ENCODE data around the gene BCS1L. TPM values are rescaled to one million over a fixed set of nuclear protein-coding genes. Genes with fewer than 3 reads are reported as not detected.

BCS1L gene
- total and polyA plus RNA-seq, 2 of the 13 experiments (the other 11 are each of a cell fraction or from before 2014, with no cell fraction given) = 48.9 to 76.0 TPM

GRCh38 chr2:218709908-218710307 is 50.4 kb downstream of the BCS1L start (continued):
- TF ChIP-seq, protein P1, sequence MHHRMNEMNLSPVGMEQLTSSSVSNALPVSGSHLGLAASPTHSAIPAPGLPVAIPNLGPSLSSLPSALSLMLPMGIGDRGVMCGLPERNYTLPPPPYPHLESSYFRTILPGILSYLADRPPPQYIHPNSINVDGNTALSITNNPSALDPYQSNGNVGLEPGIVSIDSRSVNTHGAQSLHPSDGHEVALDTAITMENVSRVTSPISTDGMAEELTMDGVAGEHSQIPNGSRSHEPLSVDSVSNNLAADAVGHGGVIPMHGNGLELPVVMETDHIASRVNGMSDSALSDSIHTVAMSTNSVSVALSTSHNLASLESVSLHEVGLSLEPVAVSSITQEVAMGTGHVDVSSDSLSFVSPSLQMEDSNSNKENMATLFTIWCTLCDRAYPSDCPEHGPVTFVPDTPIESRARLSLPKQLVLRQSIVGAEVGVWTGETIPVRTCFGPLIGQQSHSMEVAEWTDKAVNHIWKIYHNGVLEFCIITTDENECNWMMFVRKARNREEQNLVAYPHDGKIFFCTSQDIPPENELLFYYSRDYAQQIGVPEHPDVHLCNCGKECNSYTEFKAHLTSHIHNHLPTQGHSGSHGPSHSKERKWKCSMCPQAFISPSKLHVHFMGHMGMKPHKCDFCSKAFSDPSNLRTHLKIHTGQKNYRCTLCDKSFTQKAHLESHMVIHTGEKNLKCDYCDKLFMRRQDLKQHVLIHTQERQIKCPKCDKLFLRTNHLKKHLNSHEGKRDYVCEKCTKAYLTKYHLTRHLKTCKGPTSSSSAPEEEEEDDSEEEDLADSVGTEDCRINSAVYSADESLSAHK (CRISPR knock-in tag; IDR thresholded peaks at IDR 0.05; ENCODE audit: borderline replicate concordance) = no peak
- TF ChIP-seq IRF2 (CRISPR knock-in tag; IDR thresholded peaks at IDR 0.05) (no peak), PHF21A (CRISPR knock-in tag; IDR thresholded peaks at IDR 0.05) (no peak), ZNF564 (CRISPR knock-in tag; IDR thresholded peaks at IDR 0.05) (no peak), ZNF383 (CRISPR knock-in tag; IDR thresholded peaks at IDR 0.05; ENCODE audit: borderline replicate concordance) (no peak), ZNF639 (CRISPR knock-in tag; conservative IDR thresholded peaks at IDR 0.05) (no peak), TP53 (CRISPR knock-in tag; conservative IDR thresholded peaks at IDR 0.05) (no peak), PCBP2 (optimal IDR thresholded peaks at IDR 0.05; ENCODE audit: low read depth, low read length, poor library complexity, severe bottlenecking) (peak; percentile 38), ZNF460 (CRISPR knock-in tag; IDR thresholded peaks at IDR 0.05; ENCODE audit: borderline replicate concordance) (no peak), ETS1 (CRISPR knock-in tag; IDR thresholded peaks at IDR 0.05) (no peak), ZNF18 (CRISPR knock-in tag; IDR thresholded peaks at IDR 0.05; ENCODE audit: insufficient replicate concordance) (no peak), ZNF44 (CRISPR knock-in tag; IDR thresholded peaks at IDR 0.05) (no peak), ZSCAN25 (CRISPR knock-in tag; IDR thresholded peaks at IDR 0.05) (no peak), ZNF549 (CRISPR knock-in tag; IDR thresholded peaks at IDR 0.05) (no peak), SRSF4 (IDR thresholded peaks at IDR 0.05; ENCODE audit: low read depth, low read length, poor library complexity, severe bottlenecking) (no peak), KLF12 (CRISPR knock-in tag; IDR thresholded peaks at IDR 0.05; ENCODE audit: borderline replicate concordance) (no peak)
- TF ChIP-seq, protein P2, sequence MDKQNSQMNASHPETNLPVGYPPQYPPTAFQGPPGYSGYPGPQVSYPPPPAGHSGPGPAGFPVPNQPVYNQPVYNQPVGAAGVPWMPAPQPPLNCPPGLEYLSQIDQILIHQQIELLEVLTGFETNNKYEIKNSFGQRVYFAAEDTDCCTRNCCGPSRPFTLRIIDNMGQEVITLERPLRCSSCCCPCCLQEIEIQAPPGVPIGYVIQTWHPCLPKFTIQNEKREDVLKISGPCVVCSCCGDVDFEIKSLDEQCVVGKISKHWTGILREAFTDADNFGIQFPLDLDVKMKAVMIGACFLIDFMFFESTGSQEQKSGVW (CRISPR knock-in tag; IDR thresholded peaks at IDR 0.05; ENCODE audit: borderline replicate concordance) = peak; percentile 3; the same call in 1 of the 2 replicates
- TF ChIP-seq, protein P3, sequence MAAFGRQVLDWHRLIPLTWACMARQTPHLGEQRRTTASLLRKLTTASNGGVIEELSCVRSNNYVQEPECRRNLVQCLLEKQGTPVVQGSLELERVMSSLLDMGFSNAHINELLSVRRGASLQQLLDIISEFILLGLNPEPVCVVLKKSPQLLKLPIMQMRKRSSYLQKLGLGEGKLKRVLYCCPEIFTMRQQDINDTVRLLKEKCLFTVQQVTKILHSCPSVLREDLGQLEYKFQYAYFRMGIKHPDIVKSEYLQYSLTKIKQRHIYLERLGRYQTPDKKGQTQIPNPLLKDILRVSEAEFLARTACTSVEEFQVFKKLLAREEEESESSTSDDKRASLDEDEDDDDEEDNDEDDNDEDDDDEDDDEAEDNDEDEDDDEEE (CRISPR knock-in tag; IDR thresholded peaks at IDR 0.05) = no peak

Data from HepG2 (cell line).